Stimulated activated memory B cell treated with anti-CD40 and anti-IgM and Interleukin-4, amounts not matched to agents 10 μg/mL and 1 μg/mL and 100 μg/mL, for 72 hours (primary cell): ENCODE data around the gene AGMAT.

Experiments
- ATAC-seq: fragments of 150-1000 bp; cut with Tn5 transposase; 2 replicates; pipeline ENCODE4 v1.10.0; 2021
- H3K27ac Mint-ChIP-seq: one replicate; pipeline ENCODE4 v1.8.0; 2022; ENCODE audit warnings: mild to moderate bottlenecking, mixed read lengths
- H3K27me3 Mint-ChIP-seq: one replicate; pipeline ENCODE4 v1.8.0; 2022; ENCODE audit warnings: mixed read lengths
- H3K36me3 Mint-ChIP-seq: one replicate; pipeline ENCODE4 v1.8.0; 2022; ENCODE audit warnings: mixed read lengths
- H3K4me1 Mint-ChIP-seq: one replicate; pipeline ENCODE4 v1.8.0; 2022; ENCODE audit warnings: mixed read lengths
- H3K4me3 Mint-ChIP-seq: one replicate; pipeline ENCODE4 v1.8.0; 2022; ENCODE audit warnings: mild to moderate bottlenecking, moderate library complexity, mixed read lengths
- H3K9me3 Mint-ChIP-seq: one replicate; pipeline ENCODE4 v1.8.0; 2022; ENCODE audit warnings: mixed read lengths

AGMAT gene

GRCh38 chr1:15550573-15550972, 34.3 kb downstream of the AGMAT start:
- peaks cover 34% of the 10 kb centered on the region for H3K36me3 Mint-ChIP-seq
- ATAC-seq = no peak
- H3K4me1 Mint-ChIP-seq = no peaks in the 10 kb centered on the region
- no peaks in the 10 kb centered on the region for H3K27me3 Mint-ChIP-seq
- H3K27ac Mint-ChIP-seq = peak overlapping the region; percentile 25
- H3K9me3 Mint-ChIP-seq = no peaks in the 10 kb centered on the region
- H3K4me3 Mint-ChIP-seq = no peak overlapping the region

- Mint-ChIP-seq H3K4me3 (no peak overlapping the region), H3K27ac (no peak overlapping the region), H3K9me3 (no peaks in the 10 kb centered on the region), H3K4me1 (no peaks in the 10 kb centered on the region), H3K27me3 (no peaks in the 10 kb centered on the region), H3K36me3 (peaks cover 55% of the 10 kb centered on the region)
- ATAC-seq = no peak
These were observed 38.2 kb downstream of the AGMAT start for GRCh38 chr1:15546641-15547040.

GRCh38 chr1:15543589-15544568, 41.0 kb downstream of the AGMAT start:
- no peaks in the 10 kb centered on the region for H3K27me3 Mint-ChIP-seq
- no peak overlapping the region for H3K4me3 Mint-ChIP-seq
- no peak overlapping the region for H3K27ac Mint-ChIP-seq
- no peak for ATAC-seq
- H3K36me3 Mint-ChIP-seq = peaks cover 58% of the 10 kb centered on the region
- no peaks in the 10 kb centered on the region for H3K9me3 Mint-ChIP-seq
- H3K4me1 Mint-ChIP-seq = no peaks in the 10 kb centered on the region

DNA sequence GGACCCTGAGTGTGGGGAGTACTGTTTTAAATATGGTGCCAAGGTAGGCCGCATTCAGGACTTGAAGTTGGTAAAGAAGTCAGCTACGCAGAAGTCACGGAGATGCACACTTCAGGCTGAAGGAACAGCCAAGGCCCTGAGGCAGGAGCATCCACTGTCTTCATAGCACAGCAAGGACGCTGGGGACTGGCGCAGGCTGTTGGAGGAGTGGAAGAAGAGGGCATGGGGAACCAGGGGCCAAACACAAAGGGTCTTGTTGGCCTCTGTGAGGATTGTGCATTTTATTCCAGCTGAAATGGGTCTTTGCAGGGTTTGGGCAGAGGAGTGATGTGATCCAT, 41.6 kb downstream of the AGMAT start:
- Mint-ChIP-seq H3K36me3 (peaks cover 61% of the 10 kb centered on the region), H3K27ac (no peak overlapping the region), H3K4me3 (no peak overlapping the region), H3K4me1 (no peaks in the 10 kb centered on the region), H3K9me3 (no peaks in the 10 kb centered on the region), H3K27me3 (no peaks in the 10 kb centered on the region)
- no peak for ATAC-seq

GRCh38 chr1:15542388-15543250, 42.2 kb downstream of the AGMAT start:
- Mint-ChIP-seq H3K4me1 (no peaks in the 10 kb centered on the region), H3K27ac (no peak overlapping the region), H3K9me3 (no peaks in the 10 kb centered on the region), H3K27me3 (no peaks in the 10 kb centered on the region), H3K36me3 (peaks cover 58% of the 10 kb centered on the region), H3K4me3 (no peak overlapping the region)
- ATAC-seq = no peak

DNA sequence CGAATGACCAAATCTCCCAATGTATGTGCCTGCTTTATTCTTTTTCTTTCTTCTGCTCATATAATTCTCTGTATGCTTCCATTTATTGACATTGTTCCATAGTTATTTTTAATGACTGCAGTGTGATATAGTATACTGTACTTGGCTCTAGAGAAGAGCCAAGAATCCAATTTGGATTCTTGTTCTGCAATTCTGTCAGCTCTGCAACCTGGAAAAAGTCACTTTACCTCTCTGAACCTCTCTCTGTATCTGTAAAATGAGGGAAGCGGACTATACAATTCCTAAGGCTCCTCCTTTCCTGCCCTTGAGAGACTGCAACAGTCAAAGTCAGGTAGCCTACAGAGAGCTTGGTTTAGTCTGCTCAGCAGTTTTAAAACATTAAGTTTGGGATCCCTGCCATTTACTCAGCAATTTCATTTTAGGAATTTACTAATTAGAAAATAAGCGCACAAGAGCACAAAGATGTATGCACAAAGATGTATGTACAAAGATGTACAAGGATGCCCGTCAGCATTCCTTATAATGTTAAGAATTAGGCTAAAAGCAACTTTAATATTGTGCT, 43.5 kb downstream of the AGMAT start:
- Mint-ChIP-seq H3K36me3 (peaks cover 60% of the 10 kb centered on the region), H3K4me1 (no peaks in the 10 kb centered on the region), H3K4me3 (no peak overlapping the region), H3K27me3 (no peaks in the 10 kb centered on the region), H3K9me3 (no peaks in the 10 kb centered on the region), H3K27ac (no peak overlapping the region)
- no peak for ATAC-seq

- no peaks in the 10 kb centered on the region for H3K9me3 Mint-ChIP-seq
- no peak overlapping the region for H3K4me3 Mint-ChIP-seq
- H3K27ac Mint-ChIP-seq = no peak overlapping the region
- no peaks in the 10 kb centered on the region for H3K4me1 Mint-ChIP-seq
- peaks cover 61% of the 10 kb centered on the region for H3K36me3 Mint-ChIP-seq
- ATAC-seq = no peak
- no peaks in the 10 kb centered on the region for H3K27me3 Mint-ChIP-seq
These were observed 44.7 kb downstream of the AGMAT start for GRCh38 chr1:15540186-15540585.

DNA sequence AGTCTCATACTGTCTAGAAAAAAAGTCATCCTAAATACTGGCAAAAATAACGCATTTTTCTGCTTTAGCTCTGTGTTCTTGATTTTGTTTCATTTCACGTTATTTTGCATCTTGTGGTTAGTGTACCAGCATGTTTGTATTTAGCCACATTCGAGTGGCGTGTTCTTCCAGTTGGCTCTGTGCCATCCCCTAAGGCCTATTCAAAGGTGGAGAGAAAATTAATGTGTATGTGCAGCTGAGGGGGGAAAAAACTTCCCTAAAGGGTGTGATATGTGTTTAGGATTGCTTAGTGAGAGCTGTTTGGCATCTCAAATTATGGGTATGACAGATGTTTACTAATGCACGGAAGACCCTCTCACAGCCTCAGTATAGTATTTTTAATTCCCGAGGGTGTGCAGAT, 46.1 kb downstream of the AGMAT start:
- Mint-ChIP-seq H3K4me1 (no peaks in the 10 kb centered on the region), H3K27me3 (no peaks in the 10 kb centered on the region), H3K4me3 (no peak overlapping the region), H3K36me3 (peaks cover 54% of the 10 kb centered on the region), H3K27ac (no peak overlapping the region), H3K9me3 (no peaks in the 10 kb centered on the region)
- ATAC-seq = no peak

DNA sequence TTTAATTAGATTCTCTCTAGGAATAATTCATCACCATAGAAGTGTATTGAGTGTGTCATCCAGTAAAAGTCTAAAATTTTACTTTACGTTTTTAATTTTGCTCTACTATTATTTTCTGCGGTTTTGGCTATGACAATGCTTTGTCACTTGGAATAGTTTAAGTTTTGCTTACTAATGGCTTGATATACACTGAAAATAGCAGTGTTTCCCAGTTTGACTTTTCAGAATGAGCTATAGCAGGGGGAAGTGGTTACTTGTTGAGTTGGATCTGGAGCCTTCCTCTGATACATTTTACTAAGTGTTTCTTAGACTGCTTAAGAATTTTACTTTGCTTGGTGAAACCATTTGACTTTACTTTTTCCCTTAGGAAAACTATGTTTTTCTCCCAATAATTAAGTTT, 53.2 kb downstream of the AGMAT start:
- H3K4me1 Mint-ChIP-seq = peaks cover 33% of the 10 kb centered on the region
- H3K9me3 Mint-ChIP-seq = no peaks in the 10 kb centered on the region
- no peak overlapping the region for H3K4me3 Mint-ChIP-seq
- no peaks in the 10 kb centered on the region for H3K27me3 Mint-ChIP-seq
- peaks cover 36% of the 10 kb centered on the region for H3K36me3 Mint-ChIP-seq
- H3K27ac Mint-ChIP-seq = no peak overlapping the region
- ATAC-seq = no peak

GRCh38 chr1:15531003-15531402, 53.8 kb downstream of the AGMAT start:
- Mint-ChIP-seq H3K36me3 (peaks cover 30% of the 10 kb centered on the region), H3K9me3 (no peaks in the 10 kb centered on the region), H3K27ac (no peak overlapping the region), H3K4me3 (no peak overlapping the region), H3K27me3 (no peaks in the 10 kb centered on the region), H3K4me1 (peaks cover 39% of the 10 kb centered on the region)
- ATAC-seq = no peak

DNA sequence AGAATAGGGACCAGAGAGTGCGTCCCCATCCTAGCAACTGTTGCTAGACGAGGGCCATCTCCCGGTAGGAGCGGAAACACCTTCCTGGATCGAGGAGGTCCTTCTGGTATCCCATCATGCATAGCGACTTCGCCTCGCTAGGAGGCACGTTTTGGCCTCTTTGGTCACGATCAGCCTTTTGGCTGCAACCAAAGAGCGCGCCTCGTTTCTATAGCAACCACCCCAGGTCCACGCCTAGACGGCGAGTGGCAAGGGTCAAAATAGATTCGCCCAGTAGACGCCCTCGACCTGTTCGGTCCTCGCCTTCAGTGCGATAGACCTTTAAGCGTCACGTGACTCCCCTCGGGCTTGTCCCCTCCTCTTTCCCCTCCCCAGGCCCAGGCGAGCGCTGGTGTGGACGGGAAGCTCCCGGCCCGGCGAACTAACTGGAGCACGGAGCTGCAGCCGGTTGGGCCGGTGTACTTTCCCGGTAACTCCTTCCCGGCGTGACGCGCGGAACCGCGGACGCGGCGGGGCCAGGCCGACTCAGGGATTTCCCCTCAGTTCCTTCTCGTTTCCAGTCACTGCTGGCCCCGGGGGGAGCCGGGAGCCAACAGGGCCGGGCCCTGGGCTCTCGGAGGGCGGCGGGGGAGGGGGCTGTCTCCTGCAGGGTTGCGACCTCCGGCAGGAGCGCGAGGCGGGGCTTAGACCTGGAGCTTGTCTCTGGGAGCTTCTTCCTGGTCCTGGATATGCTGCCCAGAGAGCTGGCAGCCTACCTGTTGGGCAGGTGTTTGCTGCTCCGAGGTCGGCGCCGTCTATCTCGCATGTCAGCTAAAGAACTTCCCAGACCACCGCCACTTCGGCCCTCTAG, 58.1 kb downstream of the AGMAT start, which contains the start of gene DNAJC16:
DNAJC16 (plus strand) TSS at position 359 of the 850 bp plus-strand sequence. CDS start 2,258 bp downstream, outside the sequence.
- peaks cover 52% of the 10 kb centered on the region for H3K4me1 Mint-ChIP-seq
- H3K36me3 Mint-ChIP-seq = peaks cover 10% of the 10 kb centered on the region
- no peaks in the 10 kb centered on the region for H3K27me3 Mint-ChIP-seq
- peak within 1 kb of the TSS; percentile 85 for H3K4me3 Mint-ChIP-seq
- no peaks in the 10 kb centered on the region for H3K9me3 Mint-ChIP-seq
- H3K27ac Mint-ChIP-seq = peak within 1 kb of the TSS; percentile 92
- peak; percentile 75 for ATAC-seq

DNA sequence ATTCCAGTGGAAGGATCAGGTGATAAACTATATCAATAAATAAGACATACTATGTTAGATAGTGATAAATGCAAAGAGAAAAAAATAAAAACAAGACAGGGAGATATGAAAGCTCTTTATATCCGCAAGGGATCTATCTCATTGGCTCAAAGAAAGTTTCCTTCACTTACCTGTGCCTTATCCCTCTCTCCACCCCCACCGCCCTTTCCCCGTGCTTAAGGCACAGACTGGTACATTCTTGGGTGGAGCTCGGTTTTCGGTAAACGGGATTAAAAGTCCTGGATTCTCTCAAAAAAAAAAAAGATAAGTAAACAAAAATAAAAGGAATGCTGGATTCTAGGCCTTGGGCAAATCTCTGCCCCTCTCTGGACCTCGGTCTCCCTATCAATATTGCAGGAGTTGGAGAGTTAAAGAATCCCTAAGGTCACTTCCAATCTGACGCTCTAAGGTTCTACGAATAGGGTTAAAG, 58.8 kb downstream of the AGMAT start:
- Mint-ChIP-seq H3K36me3 (peaks cover 9% of the 10 kb centered on the region), H3K9me3 (no peaks in the 10 kb centered on the region), H3K4me1 (peaks cover 51% of the 10 kb centered on the region), H3K27ac (peak overlapping the region; percentile 92), H3K4me3 (peak overlapping the region; percentile 85), H3K27me3 (no peaks in the 10 kb centered on the region)
- no peak for ATAC-seq

- Mint-ChIP-seq H3K9me3 (no peaks in the 10 kb centered on the region), H3K4me3 (peak overlapping the region; percentile 85)
- peak; percentile 81 for ATAC-seq
These were observed 59.5 kb downstream of the AGMAT start for GRCh38 chr1:15525050-15526020.

More at GRCh38 chr1:15525050-15526020, 59.5 kb downstream of the AGMAT start:
- Mint-ChIP-seq H3K27me3 (no peaks in the 10 kb centered on the region), H3K4me1 (peaks cover 46% of the 10 kb centered on the region), H3K27ac (peak overlapping the region; percentile 92), H3K36me3 (peaks cover 2% of the 10 kb centered on the region)
